ENCODE data around the gene BOD1L2. TPM values are rescaled to one million over a fixed set of nuclear protein-coding genes. Genes with fewer than 3 reads are reported as not detected.

Gene BOD1L2
- total RNA-seq = not detected

- H3K27ac Mint-ChIP-seq = no peak within 1 kb of the TSS
- POLR2A ChIA-PET = no interaction called here
- H3K27me3 Mint-ChIP-seq = peaks cover 3% of the 10 kb centered on the region
- no peak for DNase-seq
- H3K36me3 Mint-ChIP-seq = no peaks in the 10 kb centered on the region
- intact Hi-C loops (cut with micrococcal nuclease) = no loop called here
- H3K4me1 Mint-ChIP-seq (ENCODE audit: low read depth) = no peaks in the 10 kb centered on the region
- H3K4me3 Mint-ChIP-seq = no peak within 1 kb of the TSS
- H3K9me3 Mint-ChIP-seq = no peaks in the 10 kb centered on the region
- CTCF ChIA-PET = no interaction called here
Observed at GRCh38 chr18:57146956-57147636, at the start of gene BOD1L2. Gene BOD1L2, plus strand, starts transcription at chr18:57147087. Its CDS starts 226 bp downstream, at chr18:57147313.

GRCh38 chr18:57107140-57107832, 39.6 kb upstream of the BOD1L2 start:
- POLR2A ChIA-PET = no interaction called here
- no peaks in the 10 kb centered on the region for H3K4me1 Mint-ChIP-seq (ENCODE audit: low read depth)
- no peak overlapping the region for H3K4me3 Mint-ChIP-seq
- intact Hi-C loops (cut with micrococcal nuclease) = no loop called here
- DNase-seq = no peak
- CTCF ChIA-PET = no interaction called here
- no peak overlapping the region for H3K27ac Mint-ChIP-seq
- H3K36me3 Mint-ChIP-seq = no peaks in the 10 kb centered on the region
- peaks cover 3% of the 10 kb centered on the region for H3K9me3 Mint-ChIP-seq
- H3K27me3 Mint-ChIP-seq = no peaks in the 10 kb centered on the region

- POLR2A ChIA-PET = no interaction called here
- no peak for DNase-seq
Observed at GRCh38 chr18:57110290-57110689, 36.6 kb upstream of the BOD1L2 start.

DNA sequence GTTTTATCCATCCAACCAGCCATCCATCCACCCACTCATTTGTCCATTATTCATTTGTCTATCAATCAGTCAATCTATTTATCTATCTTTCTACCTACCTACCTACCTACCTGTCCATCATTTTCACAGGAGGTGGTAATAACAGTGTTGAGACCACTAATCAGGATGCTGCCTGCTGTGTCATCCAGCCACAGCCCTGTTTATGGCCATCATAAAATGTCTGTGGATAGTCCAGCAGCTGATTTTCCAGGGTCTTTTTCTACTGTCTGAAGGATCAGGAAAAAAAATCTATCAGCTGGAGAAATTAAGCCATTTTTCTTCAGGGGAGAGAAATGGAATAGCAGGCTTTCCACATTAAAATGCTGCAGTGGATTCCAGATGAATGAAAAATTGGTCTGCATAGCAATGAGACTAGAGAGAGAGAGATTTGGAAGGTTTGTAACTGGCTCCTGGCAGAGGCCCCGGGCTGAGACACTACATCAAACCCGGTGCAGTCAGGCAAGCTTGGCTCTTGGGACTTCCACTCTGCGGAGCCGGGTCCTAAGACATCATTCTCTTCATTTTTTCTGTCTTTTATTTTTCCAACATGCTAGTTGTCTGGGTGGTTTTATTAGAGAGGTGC, 33.0 kb upstream of the BOD1L2 start:
- no peak overlapping the region for H3K4me3 Mint-ChIP-seq
- peaks cover 3% of the 10 kb centered on the region for H3K27me3 Mint-ChIP-seq
- no peak overlapping the region for H3K27ac Mint-ChIP-seq
- peaks cover 2% of the 10 kb centered on the region for H3K9me3 Mint-ChIP-seq
- no peaks in the 10 kb centered on the region for H3K4me1 Mint-ChIP-seq (ENCODE audit: low read depth)
- intact Hi-C loops (cut with micrococcal nuclease) = no loop called here
- ChIA-PET POLR2A (no interaction called here), CTCF (no interaction called here)
- no peaks in the 10 kb centered on the region for H3K36me3 Mint-ChIP-seq
- no peak for DNase-seq

More at GRCh38 chr18:57110290-57110689, 36.6 kb upstream of the BOD1L2 start:
- Mint-ChIP-seq H3K27me3 (no peaks in the 10 kb centered on the region), H3K4me1 (ENCODE audit: low read depth) (no peaks in the 10 kb centered on the region), H3K36me3 (no peaks in the 10 kb centered on the region), H3K4me3 (no peak overlapping the region), H3K9me3 (peaks cover 2% of the 10 kb centered on the region), H3K27ac (no peak overlapping the region)
- CTCF ChIA-PET = no interaction called here
- intact Hi-C loops (cut with micrococcal nuclease) = no loop called here

DNA sequence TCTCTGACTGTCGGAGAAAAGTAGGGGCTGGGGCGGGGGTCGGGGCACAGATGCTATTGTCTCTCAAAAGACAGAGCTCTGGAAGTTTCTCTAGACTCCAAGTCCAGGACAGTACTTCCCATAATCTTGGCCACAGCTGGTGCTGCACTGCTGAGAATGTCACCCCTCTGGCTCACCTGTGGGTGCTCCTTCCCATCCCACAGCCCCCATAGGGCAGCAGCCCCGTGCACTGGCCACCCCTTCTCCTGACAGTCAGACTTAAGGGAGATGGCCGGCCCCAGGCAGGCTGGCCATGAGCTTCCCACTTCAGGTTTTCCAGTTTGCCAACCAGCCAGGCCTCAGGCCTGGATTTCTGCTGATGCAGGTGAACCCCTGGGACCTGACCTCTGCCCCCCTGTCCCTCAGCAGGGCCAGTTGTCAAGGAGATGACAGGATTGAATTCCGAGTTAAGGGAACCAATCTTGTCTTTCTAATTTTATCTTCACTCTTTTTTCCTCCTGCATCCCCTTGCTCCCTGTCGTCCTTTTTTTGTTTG, 30.2 kb upstream of the BOD1L2 start:
- Mint-ChIP-seq H3K4me1 (ENCODE audit: low read depth) (no peaks in the 10 kb centered on the region), H3K4me3 (no peak overlapping the region), H3K27me3 (peaks cover 10% of the 10 kb centered on the region), H3K9me3 (peaks cover 1% of the 10 kb centered on the region), H3K27ac (no peak overlapping the region), H3K36me3 (no peaks in the 10 kb centered on the region)
- DNase-seq = no peak
- CTCF ChIA-PET = no interaction called here
- POLR2A ChIA-PET = no interaction called here
- intact Hi-C loops (cut with micrococcal nuclease) = no loop called here

GRCh38 chr18:57121542-57122112, 25.3 kb upstream of the BOD1L2 start:
- ChIA-PET CTCF (no interaction called here), POLR2A (no interaction called here)
- H3K27ac Mint-ChIP-seq = no peak overlapping the region
- intact Hi-C loops (cut with micrococcal nuclease) = no loop called here
- no peaks in the 10 kb centered on the region for H3K4me1 Mint-ChIP-seq (ENCODE audit: low read depth)
- H3K36me3 Mint-ChIP-seq = no peaks in the 10 kb centered on the region
- H3K27me3 Mint-ChIP-seq = peaks cover 19% of the 10 kb centered on the region
- no peak for DNase-seq
- H3K9me3 Mint-ChIP-seq = no peaks in the 10 kb centered on the region
- no peak overlapping the region for H3K4me3 Mint-ChIP-seq

GRCh38 chr18:57122936-57123510, 23.9 kb upstream of the BOD1L2 start:
- Mint-ChIP-seq H3K27ac (no peak overlapping the region), H3K9me3 (no peaks in the 10 kb centered on the region), H3K4me1 (ENCODE audit: low read depth) (no peaks in the 10 kb centered on the region), H3K36me3 (no peaks in the 10 kb centered on the region), H3K4me3 (no peak overlapping the region), H3K27me3 (peaks cover 21% of the 10 kb centered on the region)
- DNase-seq = no peak
- CTCF ChIA-PET = no interaction called here
- intact Hi-C loops (cut with micrococcal nuclease) = no loop called here
- POLR2A ChIA-PET = no interaction called here

GRCh38 chr18:57125627-57126026, 21.3 kb upstream of the BOD1L2 start:
- Mint-ChIP-seq H3K9me3 (no peaks in the 10 kb centered on the region), H3K27ac (no peak overlapping the region), H3K27me3 (peaks cover 21% of the 10 kb centered on the region), H3K36me3 (no peaks in the 10 kb centered on the region), H3K4me3 (no peak overlapping the region), H3K4me1 (ENCODE audit: low read depth) (no peaks in the 10 kb centered on the region)
- CTCF ChIA-PET = no interaction called here
- intact Hi-C loops (cut with micrococcal nuclease) = no loop called here
- POLR2A ChIA-PET = no interaction called here
- DNase-seq = no peak

DNA sequence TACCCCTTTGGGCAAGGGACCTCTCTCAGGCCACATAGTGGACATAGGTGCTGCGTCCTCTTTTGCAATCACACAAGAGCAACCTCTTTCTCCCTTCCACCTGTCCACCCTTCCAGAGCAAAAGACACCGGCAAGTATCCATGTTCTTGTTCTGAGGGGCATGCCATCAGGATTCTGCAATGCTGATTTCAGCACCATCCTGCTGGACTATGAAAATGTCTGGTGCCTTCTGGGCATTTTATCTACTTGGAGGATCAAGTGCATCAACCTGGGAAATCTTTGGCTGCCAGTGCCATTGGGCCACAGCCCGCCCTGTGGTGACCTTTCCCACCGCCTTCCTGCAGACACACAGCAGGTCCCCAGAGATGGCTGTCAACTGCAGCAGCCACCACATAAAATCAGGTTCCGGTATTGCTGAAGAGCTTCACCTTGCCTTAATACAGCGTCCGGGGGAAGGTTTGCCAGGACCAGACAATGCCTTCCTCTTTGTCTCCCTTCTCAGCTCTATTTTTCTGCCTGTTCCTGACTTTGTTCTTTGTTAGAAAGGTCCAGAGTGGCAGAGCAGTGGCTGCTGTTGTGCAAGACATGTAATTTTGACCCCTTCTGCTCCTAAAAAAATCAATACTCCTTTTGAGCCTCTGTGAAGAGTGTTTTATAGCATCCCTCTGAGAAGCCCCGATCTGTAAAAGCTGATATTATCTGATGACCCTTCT, 18.5 kb upstream of the BOD1L2 start:
- no peaks in the 10 kb centered on the region for H3K9me3 Mint-ChIP-seq
- ChIA-PET POLR2A (no interaction called here), CTCF (no interaction called here)
- H3K27me3 Mint-ChIP-seq = peaks cover 5% of the 10 kb centered on the region
- H3K36me3 Mint-ChIP-seq = no peaks in the 10 kb centered on the region
- no peak overlapping the region for H3K27ac Mint-ChIP-seq
- no peak overlapping the region for H3K4me3 Mint-ChIP-seq
- DNase-seq = no peak
- intact Hi-C loops (cut with micrococcal nuclease) = no loop called here
- H3K4me1 Mint-ChIP-seq (ENCODE audit: low read depth) = no peaks in the 10 kb centered on the region

GRCh38 chr18:57131101-57131500, 15.8 kb upstream of the BOD1L2 start:
- no peaks in the 10 kb centered on the region for H3K36me3 Mint-ChIP-seq
- peaks cover 7% of the 10 kb centered on the region for H3K27me3 Mint-ChIP-seq
- CTCF ChIA-PET = no interaction called here
- H3K9me3 Mint-ChIP-seq = no peaks in the 10 kb centered on the region
- DNase-seq = no peak
- intact Hi-C loops (cut with micrococcal nuclease) = no loop called here
- no peak overlapping the region for H3K4me3 Mint-ChIP-seq
- POLR2A ChIA-PET = no interaction called here
- no peak overlapping the region for H3K27ac Mint-ChIP-seq
- no peaks in the 10 kb centered on the region for H3K4me1 Mint-ChIP-seq (ENCODE audit: low read depth)

DNA sequence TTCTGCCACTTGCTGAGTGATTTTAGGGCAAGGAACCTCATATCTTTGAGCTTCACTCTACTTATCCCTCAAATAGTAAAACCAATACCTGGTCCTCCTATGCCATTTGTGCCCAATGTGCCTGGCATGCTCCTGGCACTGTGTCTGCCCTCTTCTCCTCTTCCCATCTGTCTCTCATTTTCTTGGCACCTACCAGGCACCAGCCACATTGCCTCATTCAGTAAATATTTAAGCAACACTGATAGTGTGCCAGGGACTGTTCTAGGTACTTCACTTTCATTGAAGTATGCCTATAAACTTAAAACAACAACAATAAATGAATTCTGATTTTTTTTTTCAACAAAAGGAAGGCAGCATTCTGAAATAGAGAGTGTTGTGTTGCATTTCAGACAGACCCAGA, 15.1 kb upstream of the BOD1L2 start:
- no peaks in the 10 kb centered on the region for H3K9me3 Mint-ChIP-seq
- peaks cover 9% of the 10 kb centered on the region for H3K27me3 Mint-ChIP-seq
- no peak overlapping the region for H3K27ac Mint-ChIP-seq
- H3K36me3 Mint-ChIP-seq = no peaks in the 10 kb centered on the region
- no peak for DNase-seq
- intact Hi-C loops (cut with micrococcal nuclease) = no loop called here
- ChIA-PET POLR2A (no interaction called here), CTCF (no interaction called here)
- no peak overlapping the region for H3K4me3 Mint-ChIP-seq
- H3K4me1 Mint-ChIP-seq (ENCODE audit: low read depth) = no peaks in the 10 kb centered on the region

GRCh38 chr18:57134618-57135135, 12.2 kb upstream of the BOD1L2 start:
- CTCF ChIA-PET = no interaction called here
- peaks cover 6% of the 10 kb centered on the region for H3K27me3 Mint-ChIP-seq
- H3K27ac Mint-ChIP-seq = no peak overlapping the region
- POLR2A ChIA-PET = no interaction called here
- no peaks in the 10 kb centered on the region for H3K36me3 Mint-ChIP-seq
- no peak for DNase-seq
- H3K4me1 Mint-ChIP-seq (ENCODE audit: low read depth) = no peaks in the 10 kb centered on the region
- no peak overlapping the region for H3K4me3 Mint-ChIP-seq
- intact Hi-C loops (cut with micrococcal nuclease) = no loop called here
- no peaks in the 10 kb centered on the region for H3K9me3 Mint-ChIP-seq

Measured in activated CD4-positive, alpha-beta memory T cell treated with anti-CD3 and anti-CD28 coated beads for 36 hours (primary cell).